Inflammatory macrophage (primary cell): Measurements from ENCODE around the gene OGFR.
A peak's percentile ranks its signal among the peaks of the same experiment; 100 is the strongest.

Experiments used
- DNase-seq, 2 donors: peaks; one replicate each; pipeline ENCODE4 v3.0.0-alpha.2; 2020 to 2022

The OGFR gene

GRCh38 chr20:62815066-62815991 is 10.7 kb downstream of the OGFR start:
- DNase-seq = no peak

DNA sequence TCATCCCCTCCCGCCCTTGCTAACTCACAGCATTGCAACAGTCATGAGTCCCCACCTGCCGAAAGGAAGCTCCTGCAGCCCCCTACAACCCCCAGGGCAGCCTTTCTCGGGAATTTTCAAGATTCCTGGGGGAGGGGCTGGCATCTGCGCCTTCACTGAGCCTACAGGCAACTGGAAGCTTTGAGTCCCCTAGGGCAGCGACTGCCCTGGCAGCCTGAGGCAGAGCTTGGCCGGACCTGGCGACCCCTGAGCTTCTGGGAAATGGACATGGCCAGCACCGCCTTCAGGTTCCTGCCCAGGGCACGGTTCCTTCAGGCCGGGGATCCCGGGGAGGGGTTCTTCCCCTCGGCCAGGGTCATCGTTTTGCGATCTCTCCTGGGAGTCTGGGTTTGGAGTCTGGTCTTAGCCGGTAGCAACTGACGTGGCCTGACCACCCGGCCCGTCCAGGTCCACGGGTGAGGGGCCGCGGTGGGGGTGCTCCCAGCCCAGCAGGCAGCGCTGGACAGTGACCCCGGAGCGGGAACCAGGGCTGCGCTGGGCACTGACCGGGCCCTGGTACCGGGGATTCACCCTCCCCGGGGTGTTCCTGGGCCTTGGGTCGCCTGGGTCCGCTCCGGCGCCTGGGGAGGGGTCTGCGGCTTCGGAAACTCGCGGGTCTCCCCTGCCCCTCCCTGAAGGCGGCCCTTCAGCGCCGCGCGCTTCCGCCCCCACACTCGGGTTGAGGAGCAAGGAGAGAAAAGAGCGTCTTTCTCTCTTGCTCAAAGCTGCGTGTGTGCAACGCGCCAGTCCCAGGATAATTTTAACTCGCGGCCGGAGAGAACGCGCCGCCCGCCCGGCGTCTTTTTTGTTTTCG is 11.6 kb downstream of the OGFR start:
- peak in 1 of 2 donors; percentile 30 for DNase-seq

GRCh38 chr20:62816884-62817873 is 12.5 kb downstream of the OGFR start, which contains the start of gene COL9A3:
Gene COL9A3 (plus strand): TSS chr20:62817050. CDS start chr20:62817065, 15 bp downstream.
- no peak for DNase-seq

- DNase-seq = no peak
Measured at GRCh38 chr20:62817975-62818591, 13.4 kb downstream of the OGFR start.

DNA sequence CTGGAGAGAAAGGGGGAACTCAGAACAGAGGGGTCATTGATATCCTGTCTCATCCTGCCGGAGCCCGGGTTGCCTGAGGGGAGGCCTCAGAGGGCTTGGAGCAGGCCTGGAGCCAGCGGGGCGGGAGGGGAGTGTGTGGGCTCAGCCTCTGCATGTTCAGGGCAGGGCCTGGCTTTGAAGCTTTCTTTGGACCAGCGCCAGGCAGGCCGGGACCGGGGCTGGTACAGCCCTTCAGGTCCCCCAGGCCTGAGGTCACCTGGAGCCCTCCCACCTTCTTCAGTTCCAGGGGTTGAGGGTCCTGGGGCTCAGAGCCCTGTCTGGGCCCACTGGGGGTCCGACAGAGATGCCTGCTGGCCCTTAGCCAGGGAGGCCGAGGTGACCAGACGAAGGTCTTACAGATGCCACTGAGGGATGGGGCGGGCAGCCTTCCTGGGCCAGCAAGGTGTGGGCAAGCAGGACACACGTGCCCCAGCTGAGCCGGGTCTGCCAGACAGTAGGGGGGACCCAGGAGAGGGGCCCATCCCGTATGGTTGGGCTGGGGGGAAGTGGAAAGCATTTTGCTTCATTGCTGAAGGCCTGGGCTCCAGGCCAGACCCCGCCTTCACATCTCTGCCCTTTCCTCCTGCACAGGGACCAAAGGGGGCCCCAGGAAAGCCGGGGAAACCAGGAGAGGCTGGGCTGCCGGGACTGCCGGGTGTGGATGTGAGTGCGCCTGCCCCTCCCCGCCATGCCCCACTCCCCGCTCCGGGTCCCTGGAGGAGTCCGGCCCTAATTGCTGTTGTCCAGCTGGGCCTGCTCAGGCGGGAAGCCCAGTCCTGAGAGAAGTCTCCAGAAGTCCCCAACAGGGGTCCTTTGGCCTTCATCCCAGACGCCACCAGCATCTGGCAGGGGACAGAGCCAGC is 14.2 kb downstream of the OGFR start:
- DNase-seq = no peak

GRCh38 chr20:62819494-62820174 is 15.0 kb downstream of the OGFR start:
- DNase-seq = no peak

DNA sequence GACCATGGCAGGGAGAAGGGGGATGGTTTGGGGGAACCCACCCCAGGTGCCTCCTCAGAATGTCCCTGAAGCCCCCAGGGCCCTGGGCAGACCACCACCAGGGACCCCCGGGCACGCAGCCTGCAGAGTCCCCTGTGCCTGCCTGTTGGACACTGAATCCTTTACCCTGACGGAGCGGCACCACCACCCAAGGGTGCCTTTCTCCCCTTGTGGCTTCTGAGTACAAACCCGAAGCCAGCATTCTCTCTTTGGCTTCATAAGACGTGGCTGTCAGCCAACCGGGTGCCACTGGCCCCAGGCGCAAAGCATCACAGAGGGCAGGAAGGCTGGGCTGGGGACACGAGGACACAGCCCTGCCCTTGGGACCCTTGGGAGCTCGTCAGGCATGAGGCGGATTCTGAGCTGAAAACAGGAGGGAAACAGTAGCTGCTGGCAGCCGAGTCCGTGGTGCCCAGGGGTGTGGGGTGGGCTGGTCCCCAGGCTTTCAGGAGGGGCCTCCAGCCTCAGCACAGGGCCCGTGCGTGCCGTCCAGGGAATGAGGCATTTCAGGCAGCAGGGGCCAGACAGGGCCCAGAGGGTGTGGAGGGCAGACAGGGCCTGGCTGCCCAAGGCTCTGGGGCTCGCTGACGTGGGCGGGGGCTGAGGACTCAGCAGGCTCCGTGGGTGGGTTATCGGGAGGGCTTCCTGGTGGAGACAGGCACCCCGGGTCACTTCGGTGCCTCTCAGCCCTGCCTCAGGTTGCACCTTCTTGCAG is 15.8 kb downstream of the OGFR start:
- DNase-seq = no peak

GRCh38 chr20:62820962-62821725 is 16.5 kb downstream of the OGFR start:
- no peak for DNase-seq

DNA sequence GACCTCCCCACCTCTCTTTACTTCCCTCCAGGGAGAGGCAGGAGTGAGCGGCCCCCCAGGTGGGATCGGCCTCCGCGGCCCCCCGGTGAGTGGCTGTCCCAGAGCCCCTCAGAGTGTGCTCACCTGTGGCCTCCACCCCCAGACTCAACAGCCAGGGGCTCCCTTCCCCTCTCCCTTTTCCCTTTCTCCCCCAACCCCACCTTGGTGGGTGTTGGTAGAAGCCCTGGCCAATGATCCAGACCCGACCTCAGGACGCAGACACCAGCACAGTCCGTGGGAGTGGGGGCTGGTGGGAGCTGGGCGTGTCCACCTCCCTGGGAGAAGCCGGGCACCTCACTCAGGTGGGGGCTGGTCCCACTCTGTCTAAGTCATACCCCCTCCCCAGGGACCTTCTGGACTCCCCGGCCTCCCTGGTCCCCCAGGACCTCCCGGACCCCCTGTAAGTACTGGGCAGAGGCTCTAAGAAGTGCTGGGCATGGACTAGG is 17.1 kb downstream of the OGFR start:
- no peak for DNase-seq

DNA sequence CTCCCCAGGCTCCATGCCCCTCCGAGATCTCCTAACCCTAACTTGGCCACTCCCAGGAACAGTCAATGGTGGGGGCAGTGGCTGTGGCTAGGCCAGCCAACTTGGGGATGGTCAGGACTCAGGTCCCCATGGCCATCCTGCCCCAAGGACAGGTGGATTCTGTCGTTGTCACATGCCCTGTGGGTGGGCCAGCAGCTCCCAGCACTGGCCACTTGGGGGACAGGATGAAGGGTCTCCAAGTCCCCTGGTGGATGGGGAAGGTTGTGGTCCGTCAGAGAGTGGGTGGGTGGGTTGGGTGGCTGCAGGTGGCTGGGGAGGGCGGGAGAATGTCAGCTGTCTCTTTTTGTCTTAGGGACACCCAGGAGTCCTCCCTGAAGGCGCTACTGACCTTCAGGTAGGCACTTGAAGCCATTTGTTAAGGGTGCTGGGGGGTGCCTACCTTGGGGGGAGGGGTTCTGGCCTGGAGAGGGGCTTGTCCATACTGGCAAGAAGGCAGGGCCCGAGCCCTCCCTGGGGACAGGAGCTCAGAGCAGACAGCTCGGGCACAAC is 17.7 kb downstream of the OGFR start:
- DNase-seq = no peak

GRCh38 chr20:62822788-62823651 is 18.4 kb downstream of the OGFR start:
- DNase-seq = peak; percentile 55 to 56

- DNase-seq = no peak
Measured at GRCh38 chr20:62823688-62824475, 19.2 kb downstream of the OGFR start.

DNA sequence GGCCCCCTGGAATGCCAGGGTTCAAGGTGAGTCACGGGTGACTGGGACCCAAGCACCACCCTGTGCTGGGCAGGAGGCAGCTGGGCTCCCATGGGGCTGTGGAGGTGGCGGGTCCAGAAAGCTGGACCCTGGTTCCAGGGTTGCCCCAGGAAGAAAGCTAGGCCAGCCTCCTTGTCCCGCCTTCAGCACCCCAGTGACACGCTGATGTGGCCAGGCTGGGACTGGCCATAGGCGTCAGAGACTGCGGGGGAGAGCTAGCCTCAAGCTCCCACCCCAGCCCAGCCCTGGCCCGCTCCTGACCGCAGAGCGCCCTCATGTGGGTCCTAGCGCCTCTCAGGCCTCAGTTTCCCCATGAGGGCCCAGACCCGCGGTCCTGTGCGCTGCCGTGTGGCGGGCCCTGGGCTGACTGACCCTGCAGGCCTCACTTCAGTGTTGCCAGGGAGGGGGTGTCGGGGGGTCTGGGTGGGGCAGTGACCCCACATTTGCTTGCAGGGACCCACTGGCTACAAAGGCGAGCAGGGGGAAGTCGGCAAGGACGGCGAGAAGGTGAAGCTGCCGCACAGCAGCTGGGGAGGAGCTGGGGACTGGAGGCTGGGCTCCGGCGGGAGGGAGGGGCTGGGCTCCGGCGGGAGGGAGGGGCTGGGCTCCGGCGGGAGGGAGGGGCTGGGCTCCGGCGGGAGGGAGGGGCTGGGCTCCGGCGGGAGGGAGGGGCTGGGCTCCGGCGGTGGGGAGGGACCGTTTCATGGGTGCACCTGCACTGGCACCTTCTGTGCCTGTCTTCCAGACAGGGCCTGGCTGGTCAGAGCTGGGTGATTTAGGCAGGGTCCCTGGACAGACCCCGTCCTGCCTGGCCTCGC is 20.1 kb downstream of the OGFR start:
- peak in 1 of 2 donors; percentile 28 for DNase-seq

GRCh38 chr20:62825333-62825985 is 20.8 kb downstream of the OGFR start:
- no peak for DNase-seq
